Left ventricle myocardium inferior (tissue), 1 donor: Measurements from ENCODE around the gene MPEG1. TPM values are rescaled to one million over a fixed set of nuclear protein-coding genes. Genes with fewer than 3 reads are reported as not detected.

Source experiments
- DNase-seq: peaks from one replicate; pipeline ENCODE4 v3.0.0-alpha.2; 2020
- H3K27ac ChIP-seq: fragments of 200-600 bp; replicated peaks from 2 replicates; pipeline ENCODE4 v1.8.0; 2021
- H3K27me3 ChIP-seq: fragments of 200-600 bp; 2 replicates; pipeline ENCODE4 v1.8.0; 2021; ENCODE audit warnings: low read depth
- H3K36me3 ChIP-seq: fragments of 200-600 bp; 2 replicates; pipeline ENCODE4 v1.8.0; 2021
- H3K4me1 ChIP-seq: fragments of 200-600 bp; 2 replicates; pipeline ENCODE4 v1.8.0; 2021
- H3K4me3 ChIP-seq: fragments of 200-600 bp; 2 replicates; pipeline ENCODE4 v1.8.0; 2021; ENCODE audit warnings: mild to moderate bottlenecking, moderate library complexity
- H3K9me3 ChIP-seq: fragments of 200-600 bp; replicated peaks from 2 replicates; pipeline ENCODE4 v1.8.0; 2021
- intact Hi-C: fragments of 100-400 bp; cut with micrococcal nuclease; formaldehyde crosslinking; loops from one replicate; pipeline ENCODE4 v1.11.0; 2022
- total RNA-seq: library from RNA; stranded (reverse); fragmentation: NEBNext Ultra II Directional; extraction: Animal tissue kit (Norgen Biotek cat#: 25700); gene quantifications from one replicate; pipeline ENCODE4 v1.2.1, GENCODE V29; 2021
- TF ChIP-seq, protein P1 (sequence below): fragments of 200-600 bp; IDR thresholded peaks from 2 replicates; pipeline ENCODE4 v1.8.0; 2021; ENCODE audit warnings: antibody characterized with exemption, mild to moderate bottlenecking, borderline replicate concordance
- donor health status: DM: no; HTN: yes; CAD: no; lungs with severe emphysema.

Gene MPEG1
- total RNA-seq, 1 donor from 2014 or later: 9.5 TPM

GRCh38 chr11:59212222-59212621 is 505 bp downstream of the MPEG1 start:
- no peak for DNase-seq
- Histone ChIP-seq H3K4me3 (peak overlapping the region; percentile 48), H3K36me3 (no peaks in the 10 kb centered on the region), H3K4me1 (peaks cover 18% of the 10 kb centered on the region), H3K9me3 (no peaks in the 10 kb centered on the region), H3K27ac (peak overlapping the region; percentile 44), H3K27me3 (peaks cover 8% of the 10 kb centered on the region)
- intact Hi-C loops: no loop called here
- TF ChIP-seq, protein P1, sequence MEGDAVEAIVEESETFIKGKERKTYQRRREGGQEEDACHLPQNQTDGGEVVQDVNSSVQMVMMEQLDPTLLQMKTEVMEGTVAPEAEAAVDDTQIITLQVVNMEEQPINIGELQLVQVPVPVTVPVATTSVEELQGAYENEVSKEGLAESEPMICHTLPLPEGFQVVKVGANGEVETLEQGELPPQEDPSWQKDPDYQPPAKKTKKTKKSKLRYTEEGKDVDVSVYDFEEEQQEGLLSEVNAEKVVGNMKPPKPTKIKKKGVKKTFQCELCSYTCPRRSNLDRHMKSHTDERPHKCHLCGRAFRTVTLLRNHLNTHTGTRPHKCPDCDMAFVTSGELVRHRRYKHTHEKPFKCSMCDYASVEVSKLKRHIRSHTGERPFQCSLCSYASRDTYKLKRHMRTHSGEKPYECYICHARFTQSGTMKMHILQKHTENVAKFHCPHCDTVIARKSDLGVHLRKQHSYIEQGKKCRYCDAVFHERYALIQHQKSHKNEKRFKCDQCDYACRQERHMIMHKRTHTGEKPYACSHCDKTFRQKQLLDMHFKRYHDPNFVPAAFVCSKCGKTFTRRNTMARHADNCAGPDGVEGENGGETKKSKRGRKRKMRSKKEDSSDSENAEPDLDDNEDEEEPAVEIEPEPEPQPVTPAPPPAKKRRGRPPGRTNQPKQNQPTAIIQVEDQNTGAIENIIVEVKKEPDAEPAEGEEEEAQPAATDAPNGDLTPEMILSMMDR: no peak

- H3K27ac ChIP-seq: no peak overlapping the region
- peak overlapping the region; percentile 48 for H3K4me3 ChIP-seq
- TF ChIP-seq, protein P1: no peak
Observed at GRCh38 chr11:59208956-59209355, 3.8 kb downstream of the MPEG1 start.

DNA sequence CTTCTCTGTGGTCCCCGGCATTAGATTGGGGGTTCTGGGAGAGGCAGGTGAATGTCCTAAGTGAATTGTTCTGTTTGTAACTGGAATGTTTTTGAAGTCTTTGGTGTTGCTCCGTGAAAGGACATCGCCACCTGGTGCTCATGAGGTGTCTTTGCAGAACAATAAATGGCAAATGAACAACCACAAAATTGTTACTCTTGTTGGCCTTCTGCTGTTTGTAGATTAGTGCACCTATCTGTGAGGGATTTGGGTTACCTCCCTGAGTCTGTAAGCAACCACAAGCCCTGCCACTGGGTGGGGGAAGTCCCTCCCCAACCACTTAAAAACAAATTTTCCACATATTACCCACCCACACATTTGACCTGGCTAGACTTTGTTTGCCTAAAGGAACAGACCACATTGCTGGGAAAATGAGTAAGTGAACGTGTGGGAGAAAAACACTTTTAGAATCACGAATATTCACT is 4.7 kb downstream of the MPEG1 start:
- Histone ChIP-seq H3K27me3 (peaks cover 8% of the 10 kb centered on the region), H3K27ac (peak overlapping the region; percentile 30), H3K36me3 (no peaks in the 10 kb centered on the region), H3K4me1 (peaks cover 17% of the 10 kb centered on the region), H3K4me3 (peak overlapping the region; percentile 48), H3K9me3 (no peaks in the 10 kb centered on the region)
- TF ChIP-seq, protein P1: peak; percentile 84
- intact Hi-C loops: loop anchor here (2.0 kb wide), 1 partner anchor 37 kb away; no protein-coding TSS in a partner anchor
- DNase-seq: no peak

More at GRCh38 chr11:59208956-59209355, 3.8 kb downstream of the MPEG1 start:
- Histone ChIP-seq H3K36me3 (no peaks in the 10 kb centered on the region), H3K27me3 (peaks cover 8% of the 10 kb centered on the region), H3K4me1 (peaks cover 17% of the 10 kb centered on the region), H3K9me3 (no peaks in the 10 kb centered on the region)
- intact Hi-C loops: no loop called here
- DNase-seq: no peak

DNA sequence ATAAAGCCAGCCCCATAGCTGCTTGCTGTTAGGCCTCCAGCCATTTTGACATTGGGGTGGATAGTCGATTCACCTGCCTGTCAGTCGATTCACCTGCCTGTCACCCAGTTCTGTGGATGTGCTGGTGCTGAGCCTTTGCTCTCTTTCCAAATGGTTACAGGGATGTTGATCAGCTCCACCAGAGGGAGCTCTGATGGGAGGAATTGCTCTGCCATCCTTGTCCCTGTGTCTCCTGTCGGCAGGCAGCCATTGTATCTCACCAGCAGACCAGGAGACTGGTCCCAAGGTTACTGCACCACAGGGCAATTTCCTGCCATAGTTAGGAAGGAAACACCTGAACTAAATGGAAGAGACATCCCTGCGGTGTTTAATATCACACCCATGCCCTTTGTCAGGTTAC is 6.1 kb downstream of the MPEG1 start:
- H3K9me3 ChIP-seq: no peaks in the 10 kb centered on the region
- H3K27ac ChIP-seq: no peak overlapping the region
- H3K4me1 ChIP-seq: peaks cover 17% of the 10 kb centered on the region
- no peak overlapping the region for H3K4me3 ChIP-seq
- peaks cover 5% of the 10 kb centered on the region for H3K27me3 ChIP-seq
- TF ChIP-seq, protein P1: peak; percentile 68
- no peak for DNase-seq
- no peaks in the 10 kb centered on the region for H3K36me3 ChIP-seq
- intact Hi-C loops: loop anchor here (2.0 kb wide), 1 partner anchor 36 kb away; no protein-coding TSS in a partner anchor

DNA sequence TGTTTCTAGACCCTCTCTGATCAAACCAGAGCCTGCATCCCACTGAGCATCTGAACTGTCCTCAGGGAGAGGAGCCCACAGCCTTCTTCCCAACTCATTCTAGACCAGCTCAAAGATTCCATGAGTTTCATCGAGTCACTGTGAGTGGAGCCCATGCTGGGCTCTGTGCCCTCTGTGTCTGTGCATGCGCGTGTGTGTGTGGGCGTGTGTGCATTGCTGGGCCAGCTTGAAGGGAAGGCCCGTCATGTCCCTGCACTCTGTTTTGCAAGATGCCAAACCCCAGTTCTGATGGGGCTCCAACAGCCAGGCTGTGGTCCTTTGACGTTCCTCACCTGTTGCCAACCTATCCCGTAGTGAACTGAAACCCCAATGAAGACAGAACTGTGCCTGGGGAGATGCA is 7.1 kb downstream of the MPEG1 start:
- Histone ChIP-seq H3K4me3 (no peak overlapping the region), H3K9me3 (no peaks in the 10 kb centered on the region), H3K27ac (no peak overlapping the region), H3K4me1 (peaks cover 20% of the 10 kb centered on the region), H3K27me3 (no peaks in the 10 kb centered on the region), H3K36me3 (no peaks in the 10 kb centered on the region)
- TF ChIP-seq, protein P1: no peak
- no peak for DNase-seq
- intact Hi-C loops: loop anchor here (2.0 kb wide), 1 partner anchor 35 kb away; no protein-coding TSS in a partner anchor
